NK-92 (cell line): Measurements from ENCODE around the gene TPRN.

Experiments
- DNase-seq: peaks from one replicate; lab custom pipeline; 2025; ENCODE audit not compliant: unreplicated experiment; lab: John Stamatoyannopoulos, UW

TPRN gene

DNA sequence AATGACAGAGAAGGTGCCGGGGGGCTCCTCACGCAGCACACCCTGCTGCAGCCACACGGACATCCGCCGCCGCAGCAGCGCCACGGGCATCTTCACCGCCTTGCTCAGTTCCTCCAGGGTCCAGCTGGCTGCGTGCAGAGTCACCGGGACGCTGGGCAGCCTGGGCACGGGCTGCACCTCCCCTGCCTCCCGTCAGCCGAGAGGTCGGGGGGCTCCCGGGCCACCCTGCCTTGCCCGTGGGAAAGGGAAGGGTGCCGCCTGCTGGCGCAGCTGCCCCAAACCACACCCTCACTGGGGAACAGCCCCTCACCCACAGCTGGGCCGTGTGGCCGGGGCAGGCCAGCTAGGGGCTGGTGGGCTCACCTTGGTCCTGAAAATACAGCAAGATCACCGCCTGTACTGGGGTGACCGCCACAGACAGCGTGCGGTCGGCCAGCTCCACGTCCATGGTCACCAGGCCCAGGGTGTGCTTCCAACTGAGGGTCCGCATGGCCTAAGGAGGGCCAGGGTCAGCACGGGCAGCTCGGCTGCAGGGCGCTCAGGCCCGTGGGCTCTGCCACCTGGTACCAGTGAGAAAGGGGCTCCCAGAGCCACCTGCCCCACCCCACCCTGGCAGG is 25.1 kb downstream of the TPRN start:
- DNase-seq: no peak

DNA sequence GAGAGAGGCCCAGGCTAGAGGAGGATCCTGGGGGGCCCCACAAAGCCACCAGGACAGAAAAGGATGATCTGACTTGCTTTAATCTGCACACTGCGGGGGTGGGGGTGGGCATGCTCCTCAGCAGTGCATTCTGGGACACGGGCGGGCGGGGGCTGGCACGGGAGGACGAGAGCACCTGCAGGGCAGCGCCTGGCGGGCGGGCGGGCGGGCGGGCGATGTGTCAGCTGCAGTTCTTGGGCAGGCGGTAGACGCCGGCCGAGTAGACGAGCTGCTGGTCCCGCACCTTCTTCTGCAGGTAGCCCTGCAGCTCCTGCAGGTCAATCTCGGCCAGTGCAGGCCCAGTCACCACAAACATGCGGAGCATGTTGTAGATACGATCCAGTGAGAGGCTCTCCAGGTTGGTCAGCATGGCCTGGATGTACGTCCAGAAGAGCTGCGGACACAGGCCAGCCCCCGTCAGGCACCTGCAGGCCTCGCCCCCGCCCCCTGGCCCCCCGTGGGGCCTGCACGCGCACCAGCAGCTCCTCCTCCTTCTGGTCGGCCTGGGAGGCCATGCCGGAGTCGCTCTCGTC is 25.7 kb downstream of the TPRN start:
- DNase-seq: no peak

GRCh38 chr9:137173796-137174664 is 26.5 kb downstream of the TPRN start:
- DNase-seq: no peak

DNA sequence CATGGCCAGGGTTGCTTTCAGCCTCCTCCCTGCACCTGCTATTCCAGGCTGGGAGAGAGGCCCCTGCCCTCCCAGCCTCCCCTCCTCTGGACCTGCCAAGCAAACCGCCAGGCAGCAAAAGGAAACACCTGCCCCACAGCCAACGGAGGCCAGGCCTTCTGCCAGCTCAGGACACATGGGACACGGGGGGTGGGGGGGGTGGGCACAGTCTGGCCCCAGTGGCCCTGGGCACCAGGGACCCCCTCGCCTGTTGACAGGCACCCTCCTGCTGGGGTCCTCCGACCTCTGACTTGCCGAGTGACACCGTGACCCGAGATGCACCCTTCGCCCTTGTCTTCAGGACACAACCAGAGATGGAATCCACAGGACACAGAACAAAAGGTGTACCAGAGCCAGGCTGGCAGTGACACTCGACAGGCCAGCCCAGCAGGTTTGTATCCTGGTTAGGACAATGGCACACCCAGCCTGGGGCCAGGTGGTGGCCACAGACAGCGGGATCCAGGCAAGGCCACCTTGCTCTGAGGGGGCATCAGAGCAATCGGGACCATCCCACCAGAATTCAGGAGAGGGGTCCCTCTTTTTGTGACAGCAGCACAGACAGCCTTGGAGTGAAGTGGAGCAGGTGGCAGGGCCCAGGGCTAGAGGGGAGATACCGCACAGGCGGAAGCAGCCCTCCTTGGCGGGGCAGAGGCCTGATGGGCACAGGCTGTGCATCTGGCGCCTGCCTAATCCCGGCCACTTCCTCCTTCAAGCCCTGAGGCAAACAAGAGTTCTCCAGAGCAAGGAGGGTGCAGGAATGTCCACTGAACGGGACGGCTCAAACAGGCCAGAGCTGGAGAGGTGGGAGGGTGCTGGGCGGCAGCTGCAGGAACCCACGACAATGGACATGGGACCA is 27.4 kb downstream of the TPRN start:
- no peak for DNase-seq

GRCh38 chr9:137171149-137171900 is 29.2 kb downstream of the TPRN start:
- no peak for DNase-seq

DNA sequence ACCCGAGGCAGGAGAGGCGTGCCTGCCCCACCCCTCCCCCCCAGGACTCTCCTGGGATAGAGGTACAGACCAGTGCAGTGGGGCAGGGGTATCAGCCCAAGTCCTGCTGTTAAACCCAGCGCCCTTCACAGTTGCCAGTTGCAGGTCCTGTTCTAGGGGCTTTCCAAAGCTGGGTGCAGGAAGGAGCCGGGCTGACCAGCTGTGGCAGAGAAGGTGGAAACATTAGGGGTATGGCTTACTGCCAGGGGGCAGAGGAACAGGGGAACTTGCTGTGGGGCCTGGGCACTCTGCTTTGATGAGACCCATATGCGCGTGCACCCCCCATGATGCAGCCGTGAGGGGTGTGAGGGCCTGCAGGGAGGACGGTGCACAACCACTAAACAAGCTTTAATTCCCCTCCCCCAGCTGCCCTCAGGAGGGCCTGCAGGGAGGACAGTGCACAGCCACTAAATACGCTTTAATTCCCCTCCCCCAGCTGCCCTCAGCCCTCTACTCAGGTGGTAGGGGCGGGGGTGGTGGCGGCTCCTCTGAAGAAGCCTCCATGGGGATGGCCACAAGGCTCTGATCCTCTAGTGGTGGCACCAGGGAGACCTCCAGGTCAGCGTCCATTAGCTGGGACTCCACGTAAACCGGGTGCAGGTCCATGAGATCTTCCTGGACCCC is 29.9 kb downstream of the TPRN start:
- DNase-seq: no peak

GRCh38 chr9:137169896-137170358 is 30.6 kb downstream of the TPRN start, which contains the start of gene LRRC26:
LRRC26 (minus strand) TSS chr9:137170051; CDS start chr9:137169943, 108 bp downstream.
- no peak for DNase-seq

- DNase-seq: no peak
Observed at GRCh38 chr9:137168904-137169856, 31.4 kb downstream of the TPRN start.

GRCh38 chr9:137168573-137168903 is 32.0 kb downstream of the TPRN start:
- DNase-seq: no peak

DNA sequence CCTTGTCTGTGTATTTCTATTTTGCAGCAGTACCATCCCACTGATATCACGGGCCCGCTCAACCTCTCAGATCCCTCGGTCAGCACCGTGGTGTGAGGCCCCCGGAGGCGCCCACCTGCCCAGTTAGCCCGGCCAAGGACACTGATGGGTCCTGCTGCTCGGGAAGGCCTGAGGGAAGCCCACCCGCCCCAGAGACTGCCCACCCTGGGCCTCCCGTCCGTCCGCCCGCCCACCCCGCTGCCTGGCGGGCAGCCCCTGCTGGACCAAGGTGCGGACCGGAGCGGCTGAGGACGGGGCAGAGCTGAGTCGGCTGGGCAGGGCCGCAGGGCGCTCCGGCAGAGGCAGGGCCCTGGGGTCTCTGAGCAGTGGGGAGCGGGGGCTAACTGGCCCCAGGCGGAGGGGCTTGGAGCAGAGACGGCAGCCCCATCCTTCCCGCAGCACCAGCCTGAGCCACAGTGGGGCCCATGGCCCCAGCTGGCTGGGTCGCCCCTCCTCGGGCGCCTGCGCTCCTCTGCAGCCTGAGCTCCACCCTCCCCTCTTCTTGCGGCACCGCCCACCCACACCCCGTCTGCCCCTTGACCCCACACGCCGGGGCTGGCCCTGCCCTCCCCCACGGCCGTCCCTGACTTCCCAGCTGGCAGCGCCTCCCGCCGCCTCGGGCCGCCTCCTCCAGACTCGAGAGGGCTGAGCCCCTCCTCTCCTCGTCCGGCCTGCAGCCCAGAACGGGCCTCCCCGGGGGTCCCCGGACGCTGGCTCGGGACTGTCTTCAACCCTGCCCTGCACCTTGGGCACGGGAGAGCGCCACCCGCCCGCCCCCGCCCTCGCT is 32.6 kb downstream of the TPRN start:
- no peak for DNase-seq

- no peak for DNase-seq
Observed at GRCh38 chr9:137167277-137167746, 33.2 kb downstream of the TPRN start.

DNA sequence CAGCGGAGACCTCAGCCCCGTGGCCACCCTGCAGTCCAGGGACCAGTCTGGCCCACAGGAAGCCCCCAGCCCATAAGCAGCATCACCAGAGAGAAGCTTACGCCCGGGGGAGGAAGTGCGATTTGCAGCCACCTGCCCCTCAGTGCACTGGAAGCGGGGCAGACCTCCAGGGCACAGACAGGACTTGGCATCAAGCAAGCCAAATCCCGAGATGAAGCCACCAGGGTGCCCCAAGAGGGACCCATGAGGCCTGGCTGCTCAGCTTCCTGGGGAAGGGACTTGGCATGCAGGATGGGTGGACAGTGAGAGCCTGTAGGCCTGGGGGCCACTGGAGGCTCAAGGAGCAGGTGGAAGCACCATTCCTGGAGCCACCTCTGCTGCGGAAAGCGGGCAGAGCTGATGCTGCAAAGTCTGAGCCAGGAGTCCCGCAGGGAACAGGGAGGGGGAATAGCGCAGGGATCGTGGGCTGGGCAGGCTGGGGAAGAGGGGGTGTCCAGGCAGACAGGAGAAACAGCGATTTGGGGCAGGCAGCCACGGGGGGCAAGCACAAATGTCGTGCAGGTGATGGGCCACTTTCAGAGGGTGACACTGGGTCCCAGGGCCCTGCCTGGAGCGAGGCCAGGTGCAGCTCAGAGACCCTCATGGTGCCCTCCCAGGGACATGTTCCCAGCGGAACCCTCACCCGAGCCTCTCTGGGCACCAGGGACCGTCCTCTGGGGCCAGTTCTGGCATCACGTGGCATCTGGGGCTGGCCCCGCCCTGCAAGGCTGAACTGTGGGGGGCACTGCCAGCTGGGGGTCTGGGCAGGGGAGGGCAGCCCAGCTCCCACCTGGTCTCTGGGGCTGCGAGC is 33.9 kb downstream of the TPRN start:
- DNase-seq: no peak

GRCh38 chr9:137165250-137165836 is 35.2 kb downstream of the TPRN start:
- DNase-seq: no peak

- DNase-seq: no peak
Observed at GRCh38 chr9:137164370-137165249, 35.9 kb downstream of the TPRN start.

- DNase-seq: no peak
Observed at GRCh38 chr9:137163805-137164204, 36.7 kb downstream of the TPRN start.

GRCh38 chr9:137163365-137163715 is 37.2 kb downstream of the TPRN start:
- no peak for DNase-seq
